NCI-H82 treated with DMSO at 0.1 percent for 48 hours (cell line): Measurements from ENCODE around the gene PGLYRP3.
"Not testable (repeated sequence)": the region's sequence is repeated elsewhere in the genome, so short reads cannot be mapped to it uniquely, and the experiment has no call there.

Experiments
- DNase-seq: peaks from one replicate; lab custom pipeline; 2025; ENCODE audit not compliant: unreplicated experiment; lab: John Stamatoyannopoulos, UW

Gene PGLYRP3

DNA sequence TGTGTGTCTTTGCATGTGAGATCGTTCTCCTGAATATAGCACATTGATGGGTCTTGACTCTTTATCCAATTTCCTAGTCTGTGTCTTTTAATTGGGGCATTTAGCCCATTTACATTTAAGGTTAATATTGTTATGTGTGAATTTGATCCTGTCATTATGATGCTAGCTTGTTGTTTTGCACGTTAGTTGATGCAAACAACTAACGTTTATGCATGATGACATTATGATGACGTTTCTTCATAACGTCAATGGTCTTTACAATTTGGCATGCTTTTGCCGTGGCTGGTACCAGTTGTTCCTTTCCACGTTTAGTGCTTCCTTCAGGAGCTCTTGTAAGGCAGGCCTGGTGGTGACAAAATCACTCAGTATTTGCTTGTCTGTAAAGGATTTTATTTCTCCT is 5.4 kb upstream of the PGLYRP3 start:
- not testable (repeated sequence) for DNase-seq

- DNase-seq: not testable (repeated sequence)
Measured at GRCh38 chr1:153316013-153316412, 3.3 kb upstream of the PGLYRP3 start.

- DNase-seq: not testable (repeated sequence)
Measured at GRCh38 chr1:153314388-153314787, 1.6 kb upstream of the PGLYRP3 start.

GRCh38 chr1:153313288-153313687 is 536 bp upstream of the PGLYRP3 start:
- DNase-seq: no peak

DNA sequence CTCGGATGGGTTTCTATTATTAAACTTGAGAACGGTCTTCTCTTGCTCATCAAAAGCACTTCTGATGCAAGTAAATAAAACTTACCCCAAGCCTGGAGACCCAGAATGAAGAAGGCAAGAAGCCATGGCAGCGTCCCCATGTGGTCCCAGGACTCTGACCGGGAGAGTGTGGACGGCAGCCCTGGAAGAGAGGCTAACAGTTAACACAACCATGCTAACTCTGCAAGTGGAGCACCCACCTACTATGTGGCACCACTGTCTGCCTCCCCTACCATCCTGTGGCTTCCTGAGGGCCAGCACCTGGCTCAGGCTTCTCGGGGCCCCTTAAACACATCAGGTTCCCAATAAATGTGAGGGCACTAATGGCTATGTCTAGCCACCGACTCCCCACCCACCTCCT is 2.2 kb downstream of the PGLYRP3 start:
- DNase-seq: no peak

DNA sequence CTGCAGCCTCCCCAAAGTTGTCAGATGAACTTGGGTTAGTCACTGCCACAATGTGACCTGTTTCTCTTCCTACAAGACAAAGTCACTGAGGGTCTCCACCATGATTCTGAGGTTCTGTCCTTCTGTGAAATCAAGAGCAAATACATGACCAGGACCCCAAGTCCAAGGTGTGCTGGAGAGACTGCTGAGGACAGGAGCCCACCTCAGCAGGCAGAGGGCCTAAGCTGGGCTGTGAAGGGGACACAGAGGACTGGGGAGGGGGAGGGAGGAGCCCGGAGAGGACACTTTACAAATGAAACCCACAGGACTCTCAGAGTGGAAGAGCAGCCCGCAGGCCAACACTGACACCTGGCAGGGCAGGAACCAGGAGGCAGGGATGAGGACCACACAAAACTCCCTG is 3.3 kb downstream of the PGLYRP3 start:
- DNase-seq: no peak

- no peak for DNase-seq
Measured at GRCh38 chr1:153308540-153308939, 4.2 kb downstream of the PGLYRP3 start.

- no peak for DNase-seq
Measured at GRCh38 chr1:153307221-153307600, 5.5 kb downstream of the PGLYRP3 start.

DNA sequence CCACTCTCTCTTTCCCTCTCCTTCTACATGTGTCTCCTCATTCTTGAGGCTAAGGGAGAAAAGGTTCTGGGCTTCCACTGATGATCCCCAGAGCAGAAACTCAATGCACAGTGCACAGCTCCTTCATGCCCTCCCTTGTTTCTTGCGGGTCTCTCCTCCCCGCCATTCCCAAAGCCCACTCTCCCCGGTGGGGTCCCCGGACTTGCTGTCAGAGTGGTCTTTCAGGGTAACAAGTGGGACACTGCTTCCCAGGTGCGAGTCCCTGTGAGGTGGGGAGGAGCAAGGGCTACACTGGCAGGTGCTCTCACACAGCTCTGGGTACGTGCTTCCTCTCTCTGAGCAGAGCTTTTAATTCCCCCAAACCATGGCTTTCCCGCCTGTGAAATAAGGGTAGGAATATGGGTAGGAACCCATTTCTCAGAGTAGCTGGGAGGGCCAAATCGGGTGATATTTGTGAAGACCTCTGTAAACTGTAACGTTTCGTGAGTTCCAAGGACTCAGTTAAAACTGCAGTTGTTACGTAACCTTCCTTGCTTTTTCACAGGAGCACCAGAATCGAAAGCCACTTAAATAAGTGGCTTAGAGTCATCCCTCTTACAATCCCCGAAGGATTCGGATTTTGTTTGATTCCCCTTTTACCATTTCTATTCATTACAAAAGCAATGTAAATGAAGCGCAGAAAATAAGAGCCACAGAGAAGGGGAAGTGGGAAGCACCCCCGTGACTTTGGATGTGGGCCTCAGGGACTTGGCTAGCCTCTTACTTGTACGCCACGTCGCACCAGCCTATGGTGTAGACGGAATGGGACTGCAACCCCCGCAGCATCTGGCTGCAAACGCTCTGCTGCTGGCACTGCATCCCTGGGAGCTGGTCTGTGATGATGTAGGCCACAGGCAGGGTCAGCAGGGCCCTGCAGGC is 6.2 kb downstream of the PGLYRP3 start:
- DNase-seq: no peak

- DNase-seq: no peak
Measured at GRCh38 chr1:153305682-153306081, 7.1 kb downstream of the PGLYRP3 start.

GRCh38 chr1:153302308-153302707 is 10.4 kb downstream of the PGLYRP3 start:
- no peak for DNase-seq

DNA sequence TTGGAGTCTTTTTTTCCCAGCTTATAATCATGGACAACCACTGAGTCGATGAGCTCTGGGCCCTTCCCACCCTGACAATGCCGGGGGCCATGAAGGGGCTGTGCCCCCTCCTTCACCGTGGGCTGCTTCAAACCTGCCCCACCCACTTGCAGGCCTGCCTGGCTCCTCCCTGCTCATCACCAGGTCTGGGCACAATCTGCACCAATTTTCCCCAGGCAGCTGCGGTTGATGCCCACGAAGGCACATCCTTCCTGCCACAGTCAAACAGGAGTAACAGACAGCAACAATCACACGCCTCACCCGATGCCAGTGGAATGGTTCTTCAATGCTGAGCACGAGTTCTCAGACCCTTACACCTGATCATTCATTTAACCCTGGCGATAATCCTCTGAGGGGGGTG is 18.9 kb downstream of the PGLYRP3 start:
- no peak for DNase-seq

DNA sequence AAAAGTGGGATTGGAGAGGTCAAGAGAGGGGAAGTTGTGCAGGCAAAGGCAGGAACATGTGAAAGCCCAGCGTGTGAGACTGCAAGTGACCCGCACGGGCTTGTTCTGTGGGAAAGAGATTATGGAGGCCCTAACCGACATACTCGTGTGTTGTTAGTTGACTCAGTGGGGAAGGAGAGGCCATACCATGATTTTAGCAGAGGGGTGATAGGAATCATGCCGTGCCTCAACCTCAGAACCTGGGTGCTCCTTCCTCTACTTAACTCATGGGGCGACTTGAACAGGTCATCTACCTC is 19.3 kb downstream of the PGLYRP3 start:
- DNase-seq: no peak

GRCh38 chr1:153292740-153293479 is 19.8 kb downstream of the PGLYRP3 start:
- DNase-seq: no peak

DNA sequence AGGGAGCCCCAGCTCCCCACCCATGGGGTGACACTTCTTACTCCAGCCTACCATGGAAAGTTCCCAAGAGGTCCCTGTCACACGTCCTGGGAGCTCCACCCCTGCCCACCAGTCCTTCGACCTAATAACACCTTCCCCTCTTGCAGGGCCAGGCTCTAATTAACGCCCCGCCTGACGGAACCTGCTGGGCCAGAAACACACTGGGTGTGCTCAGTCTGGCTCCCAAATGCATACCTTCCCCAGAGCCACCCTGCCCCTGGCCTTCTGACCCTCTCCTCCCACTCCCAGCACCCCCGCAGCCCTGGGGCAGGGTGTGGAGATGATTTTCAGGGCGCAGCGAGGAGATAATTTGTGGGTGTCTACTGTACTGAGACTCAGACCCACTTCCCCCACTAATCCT is 20.6 kb downstream of the PGLYRP3 start:
- DNase-seq: no peak

DNA sequence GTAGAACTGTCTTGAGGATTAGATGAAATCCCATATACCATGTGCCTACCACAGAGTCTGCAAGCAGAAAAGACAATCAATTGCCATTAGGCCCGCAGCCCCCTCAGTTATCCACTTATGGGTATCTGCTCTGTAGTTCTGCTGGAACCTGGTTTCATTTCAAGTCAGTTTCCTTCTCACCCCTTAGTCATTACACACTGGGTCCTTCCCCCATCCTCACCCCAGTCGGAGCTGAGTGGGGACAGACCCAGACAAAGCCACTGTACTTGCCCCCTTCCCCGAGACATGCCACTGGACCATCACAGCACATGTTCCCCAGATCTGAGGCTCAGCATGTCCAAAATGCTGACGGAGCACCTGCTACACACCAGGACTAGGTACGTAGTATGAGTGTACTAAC is 21.2 kb downstream of the PGLYRP3 start:
- no peak for DNase-seq

GRCh38 chr1:153288634-153289275 is 24.0 kb downstream of the PGLYRP3 start:
- no peak for DNase-seq

GRCh38 chr1:153277852-153278251 is 34.9 kb downstream of the PGLYRP3 start:
- peak; percentile 27 for DNase-seq

DNA sequence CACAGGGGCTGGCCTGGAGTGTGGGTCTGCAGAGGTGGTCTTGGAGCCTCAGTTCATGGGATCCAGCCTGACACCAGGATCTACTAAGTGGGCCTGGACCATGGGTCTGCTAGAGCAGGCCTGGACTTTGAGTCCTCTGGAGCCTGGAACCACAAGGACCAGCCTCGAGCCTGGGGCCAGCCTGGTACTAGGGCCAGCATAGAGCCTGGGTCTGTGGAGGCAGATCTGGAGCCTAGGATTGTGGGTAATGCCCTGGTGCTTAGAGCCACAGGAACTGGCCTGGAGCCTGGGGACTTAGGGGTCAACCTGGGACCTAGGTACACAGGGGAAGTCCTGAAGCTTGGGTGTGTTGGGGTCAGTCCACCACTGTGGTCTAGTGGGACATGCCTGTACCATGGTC is 40.6 kb downstream of the PGLYRP3 start:
- no peak for DNase-seq

- DNase-seq: peak; percentile 82
Measured at GRCh38 chr1:153271711-153272110, 41.0 kb downstream of the PGLYRP3 start.

GRCh38 chr1:153265457-153265856 is 47.3 kb downstream of the PGLYRP3 start:
- no peak for DNase-seq
